IPS-20b (cell line): Measurements from ENCODE around the gene UBA6.

Experiments
- H3K27ac ChIP-seq: one replicate; pipeline ENCODE4 v1.5.1; 2013; ENCODE audit warnings: low read length
- H3K27me3 ChIP-seq: 2 replicates; pipeline ENCODE4 v1.6.1; 2013; ENCODE audit warnings: mild to moderate bottlenecking, low read length, inconsistent platforms; ENCODE audit not compliant: insufficient read depth
- H3K36me3 ChIP-seq: 2 replicates; pipeline ENCODE4 v1.6.1; 2013; ENCODE audit warnings: low read depth, mild to moderate bottlenecking, inconsistent platforms, low read length, moderate library complexity; ENCODE audit not compliant: insufficient read depth
- H3K4me1 ChIP-seq: 2 replicates; pipeline ENCODE4 v1.6.1; 2013; ENCODE audit warnings: mild to moderate bottlenecking, control low read depth, inconsistent platforms, low read length, moderate library complexity; ENCODE audit not compliant: insufficient read depth
- H3K4me3 ChIP-seq: 2 replicates; pipeline ENCODE4 v1.5.1; 2013; ENCODE audit warnings: mild to moderate bottlenecking, low read length, inconsistent platforms
- H3K9ac ChIP-seq: 2 replicates; pipeline ENCODE4 v1.6.1; 2013; ENCODE audit warnings: low read depth, mild to moderate bottlenecking, inconsistent platforms, low read length, moderate library complexity
- H3K9me3 ChIP-seq: 2 replicates; pipeline ENCODE4 v1.6.1; 2013; ENCODE audit warnings: mild to moderate bottlenecking, low read depth, low read length, inconsistent platforms; ENCODE audit not compliant: insufficient read depth

UBA6 gene

DNA sequence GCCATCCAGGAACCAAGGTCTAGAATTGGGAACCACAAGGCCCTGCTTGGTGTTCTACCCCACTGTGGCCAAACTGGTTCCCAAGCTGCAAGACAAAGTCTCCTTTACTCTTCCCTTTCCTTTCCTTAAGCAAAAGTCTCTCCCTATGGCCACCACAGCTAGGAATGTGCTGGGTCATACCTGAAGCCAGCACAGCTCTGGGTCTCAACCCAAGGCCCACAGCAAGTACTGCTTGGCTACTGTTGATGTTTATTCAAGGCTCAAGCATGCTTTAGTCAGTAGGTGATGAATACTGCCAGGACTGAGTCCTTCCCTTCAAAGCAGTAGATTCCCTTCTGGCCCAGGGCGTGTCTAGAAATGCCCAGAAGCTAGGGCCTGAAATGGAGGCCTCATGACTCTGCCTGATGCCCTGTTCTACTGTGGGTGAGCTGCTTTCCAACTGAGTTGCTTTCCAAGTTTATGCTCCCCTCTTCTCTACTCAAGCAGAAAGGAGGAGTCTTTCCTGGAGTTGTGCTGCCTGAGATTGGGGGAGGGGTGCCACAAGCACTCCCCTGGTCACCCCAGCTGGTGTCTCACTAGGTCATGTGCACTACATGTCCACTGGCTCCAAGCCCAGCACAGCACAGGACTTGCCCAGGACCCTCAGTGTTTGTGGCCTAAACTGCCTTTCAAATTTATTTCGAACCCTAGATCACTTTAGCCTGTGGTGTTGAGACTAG lies 97.5 kb downstream of the UBA6 start:
- H3K9ac ChIP-seq: no peak overlapping the region

GRCh38 chr4:67593741-67594175 lies 107.2 kb downstream of the UBA6 start:
- Histone ChIP-seq H3K9ac (no peak overlapping the region), H3K4me3 (no peak overlapping the region), H3K4me1 (no peaks in the 10 kb centered on the region), H3K9me3 (peaks cover 22% of the 10 kb centered on the region), H3K36me3 (no peaks in the 10 kb centered on the region), H3K27me3 (no peaks in the 10 kb centered on the region), H3K27ac (no peak overlapping the region)

More for the DNA sequence above, 97.5 kb downstream of the UBA6 start:
- Histone ChIP-seq H3K27me3 (no peaks in the 10 kb centered on the region), H3K36me3 (no peaks in the 10 kb centered on the region), H3K4me3 (no peak overlapping the region), H3K9me3 (no peaks in the 10 kb centered on the region; the same call in 1 of the 2 replicates), H3K27ac (no peak overlapping the region), H3K4me1 (no peaks in the 10 kb centered on the region)

- Histone ChIP-seq H3K36me3 (no peaks in the 10 kb centered on the region), H3K9me3 (no peaks in the 10 kb centered on the region)
Observed at GRCh38 chr4:67587156-67587555, 113.8 kb downstream of the UBA6 start.

DNA sequence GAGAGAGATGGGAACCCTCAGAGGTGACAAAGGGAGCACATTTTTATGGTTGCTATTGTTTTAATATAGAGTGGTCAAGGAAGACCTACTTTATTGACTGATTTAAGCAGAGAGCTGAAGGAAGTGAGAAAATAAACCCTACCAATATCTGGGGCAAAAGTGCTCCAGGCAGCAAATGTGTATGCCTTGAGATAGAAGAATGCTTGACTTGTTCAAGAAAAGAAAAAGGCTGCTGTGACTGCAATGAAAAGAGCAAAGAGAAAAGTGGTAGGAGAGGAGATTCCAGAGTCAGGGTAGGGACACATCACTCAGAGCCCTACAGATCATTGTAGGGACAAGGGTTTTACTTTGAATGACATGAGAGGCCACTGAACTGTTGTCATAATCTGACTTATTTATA lies 116.5 kb downstream of the UBA6 start:
- Histone ChIP-seq H3K4me1 (no peaks in the 10 kb centered on the region), H3K27me3 (no peaks in the 10 kb centered on the region), H3K27ac (no peak overlapping the region), H3K4me3 (no peak overlapping the region), H3K36me3 (no peaks in the 10 kb centered on the region), H3K9me3 (no peaks in the 10 kb centered on the region), H3K9ac (no peak overlapping the region)

More at GRCh38 chr4:67587156-67587555, 113.8 kb downstream of the UBA6 start:
- no peak overlapping the region for H3K9ac ChIP-seq
- H3K27ac ChIP-seq: no peak overlapping the region
- H3K4me1 ChIP-seq: no peaks in the 10 kb centered on the region
- H3K4me3 ChIP-seq: no peak overlapping the region
- H3K27me3 ChIP-seq: no peaks in the 10 kb centered on the region

- Histone ChIP-seq H3K4me1 (no peaks in the 10 kb centered on the region), H3K36me3 (no peaks in the 10 kb centered on the region), H3K27me3 (no peaks in the 10 kb centered on the region), H3K9ac (no peak overlapping the region), H3K4me3 (no peak overlapping the region), H3K9me3 (no peaks in the 10 kb centered on the region), H3K27ac (no peak overlapping the region)
Observed at GRCh38 chr4:67581913-67582312, 119.0 kb downstream of the UBA6 start.

GRCh38 chr4:67581208-67581857 lies 119.6 kb downstream of the UBA6 start:
- Histone ChIP-seq H3K9ac (no peak overlapping the region), H3K36me3 (no peaks in the 10 kb centered on the region), H3K9me3 (no peaks in the 10 kb centered on the region), H3K27me3 (no peaks in the 10 kb centered on the region), H3K4me3 (no peak overlapping the region), H3K4me1 (no peaks in the 10 kb centered on the region), H3K27ac (no peak overlapping the region)

DNA sequence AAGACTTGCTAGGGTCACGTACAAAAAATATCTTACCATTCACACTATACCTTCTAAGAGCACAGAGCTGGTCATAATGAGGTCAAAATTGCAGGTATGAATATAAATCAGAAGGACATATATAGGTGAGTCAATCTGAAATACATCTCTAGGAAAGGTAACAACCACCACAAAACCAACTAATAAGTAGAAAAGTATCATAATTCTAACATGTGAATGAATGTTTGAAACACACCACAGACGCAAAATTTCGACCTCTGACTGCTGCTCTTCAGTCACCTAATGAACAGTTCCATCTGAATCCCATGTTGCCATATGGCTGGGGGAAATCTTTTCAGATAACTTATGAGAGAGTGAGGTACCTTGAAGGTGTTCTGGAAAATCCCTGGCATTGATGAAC lies 120.4 kb downstream of the UBA6 start:
- H3K36me3 ChIP-seq: no peaks in the 10 kb centered on the region
- no peak overlapping the region for H3K27ac ChIP-seq
- H3K9me3 ChIP-seq: no peaks in the 10 kb centered on the region
- H3K4me3 ChIP-seq: no peak overlapping the region
- no peaks in the 10 kb centered on the region for H3K27me3 ChIP-seq
- peaks cover 3% of the 10 kb centered on the region; the same call in 1 of the 2 replicates for H3K4me1 ChIP-seq
- H3K9ac ChIP-seq: no peak overlapping the region

GRCh38 chr4:67576538-67576937 lies 124.4 kb downstream of the UBA6 start:
- no peak overlapping the region for H3K4me3 ChIP-seq
- H3K4me1 ChIP-seq: peaks cover 8% of the 10 kb centered on the region; the same call in 1 of the 2 replicates
- H3K27ac ChIP-seq: no peak overlapping the region
- no peaks in the 10 kb centered on the region for H3K9me3 ChIP-seq
- H3K9ac ChIP-seq: no peak overlapping the region
- no peaks in the 10 kb centered on the region for H3K36me3 ChIP-seq
- no peaks in the 10 kb centered on the region for H3K27me3 ChIP-seq

GRCh38 chr4:67576059-67576466 lies 124.9 kb downstream of the UBA6 start:
- no peak overlapping the region for H3K4me3 ChIP-seq
- H3K9me3 ChIP-seq: no peaks in the 10 kb centered on the region
- H3K9ac ChIP-seq: no peak overlapping the region
- H3K36me3 ChIP-seq: no peaks in the 10 kb centered on the region
- no peak overlapping the region for H3K27ac ChIP-seq
- peaks cover 8% of the 10 kb centered on the region; the same call in 1 of the 2 replicates for H3K4me1 ChIP-seq
- no peaks in the 10 kb centered on the region for H3K27me3 ChIP-seq

DNA sequence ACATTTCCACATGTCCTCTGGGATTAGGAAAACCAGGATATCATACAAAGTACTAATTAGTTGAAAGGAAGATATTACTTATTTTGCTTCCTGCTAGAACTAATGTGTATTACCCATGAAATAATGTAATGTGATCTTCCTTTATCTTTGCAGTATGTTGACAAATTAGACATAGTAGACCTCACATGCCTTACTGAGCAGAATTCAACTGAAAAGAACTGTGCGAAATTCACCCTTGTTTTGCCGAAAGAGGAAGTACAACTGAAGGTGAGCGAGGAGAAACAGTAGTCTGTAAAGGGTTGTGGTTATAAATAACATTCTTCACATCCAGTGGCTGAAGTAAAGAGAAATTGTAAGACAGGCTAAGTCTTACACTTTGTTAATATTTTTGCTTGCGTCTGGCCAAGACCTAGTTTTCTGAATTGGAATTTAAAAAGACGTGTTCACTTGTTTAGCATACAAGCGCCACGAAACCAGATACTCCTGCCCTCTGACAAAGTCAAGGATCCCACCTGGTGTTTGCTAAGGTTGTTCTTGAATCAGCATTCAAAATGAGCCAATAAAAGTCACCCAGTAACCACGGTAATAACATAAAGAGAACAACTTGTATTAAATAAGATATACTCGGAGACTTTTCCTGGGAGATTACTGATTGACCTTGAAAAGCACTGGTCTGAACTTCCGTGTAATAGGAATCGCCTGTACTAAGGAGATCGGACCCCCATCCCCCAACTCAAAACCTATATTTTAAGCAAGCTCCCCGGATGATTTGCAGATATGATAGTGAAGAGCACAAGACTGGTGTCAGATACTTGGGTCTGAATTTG lies 125.5 kb downstream of the UBA6 start:
- H3K9ac ChIP-seq: no peak overlapping the region
- no peak overlapping the region for H3K4me3 ChIP-seq
- H3K27ac ChIP-seq: no peak overlapping the region
- no peaks in the 10 kb centered on the region for H3K27me3 ChIP-seq
- H3K36me3 ChIP-seq: no peaks in the 10 kb centered on the region
- peaks cover 8% of the 10 kb centered on the region; the same call in 1 of the 2 replicates for H3K4me1 ChIP-seq
- no peaks in the 10 kb centered on the region for H3K9me3 ChIP-seq

DNA sequence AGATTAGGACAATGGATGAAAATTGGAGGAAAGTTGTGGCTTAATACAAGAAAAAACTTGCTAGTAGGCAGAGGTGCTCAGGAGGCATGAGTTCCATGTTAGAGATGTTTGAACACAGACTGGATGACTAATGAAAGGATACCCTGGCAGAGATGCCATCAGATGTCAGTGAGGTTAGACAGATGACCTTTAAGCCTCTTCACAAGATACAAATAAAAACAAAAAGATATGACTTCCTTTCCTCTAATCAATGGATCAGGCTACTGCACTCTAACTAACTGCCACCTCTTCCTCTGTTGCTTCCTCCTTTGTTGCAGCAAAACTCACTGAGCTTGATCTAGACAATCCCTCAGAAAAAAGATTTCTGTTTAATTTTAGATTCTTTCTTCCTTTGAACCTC lies 127.8 kb downstream of the UBA6 start:
- Histone ChIP-seq H3K36me3 (no peaks in the 10 kb centered on the region), H3K4me3 (no peak overlapping the region), H3K9ac (no peak overlapping the region), H3K4me1 (peaks cover 8% of the 10 kb centered on the region; the same call in 1 of the 2 replicates), H3K9me3 (no peaks in the 10 kb centered on the region), H3K27ac (no peak overlapping the region), H3K27me3 (no peaks in the 10 kb centered on the region)
